Upper lobe of left lung (tissue), 6 donors: ENCODE results near the gene MEGF6. TPM values are rescaled to one million over a fixed set of nuclear protein-coding genes. Genes with fewer than 3 reads are reported as not detected.
A peak's percentile ranks its signal among the peaks of the same experiment; 100 is the strongest.
"Not testable (repeated sequence)": the region's sequence is repeated elsewhere in the genome, so short reads cannot be mapped to it uniquely, and the experiment has no call there.

Source experiments
- ATAC-seq, 2 donors: fragments of 200-7000 bp; cut with Tn5 transposase; one replicate each; pipeline ENCODE4 v1.9.1; 2022; ENCODE audit warnings: mild to moderate bottlenecking in 2 of 2, moderate library complexity in 2 of 2; ENCODE audit not compliant: low FRiP score in 2 of 2
- DNase-seq, 2 donors: peaks; one replicate each; pipeline ENCODE4 v3.0.0-alpha.2; 2019 to 2020
- H3K27ac ChIP-seq, 4 donors: fragments of 200-600 bp; sonication (generic); one replicate each; pipeline ENCODE4 v1.5.1; 2016 to 2019
- H3K27me3 ChIP-seq, 4 donors: fragments of 200-600 bp; sonication (generic); one replicate each; pipeline ENCODE4 v1.5.1; 2017 to 2019
- H3K36me3 ChIP-seq, 4 donors: fragments of 200-600 bp; sonication (generic); one replicate each; pipeline ENCODE4 v1.5.1; 2016 to 2019
- H3K4me1 ChIP-seq, 4 donors: fragments of 200-600 bp; sonication (generic); one replicate each; pipeline ENCODE4 v1.5.1; 2018 to 2019
- H3K4me3 ChIP-seq, 4 donors: fragments of 200-600 bp; sonication (generic); one replicate each; pipeline ENCODE4 v1.5.1; 2017 to 2019; ENCODE audit warnings: mild to moderate bottlenecking in 2 of 4, moderate library complexity in 1 of 4
- H3K9me3 ChIP-seq, 4 donors: fragments of 200-600 bp; sonication (generic); one replicate each; pipeline ENCODE4 v1.5.1; 2018 to 2019
- CTCF ChIP-seq, 6 experiments: fragments of 450-650 bp in 4 of 6; fragments of 200-600 bp in 2 of 6; sonication (generic) in 2 of 6; IDR thresholded peaks; one replicate each; pipeline ENCODE4 v1.5.1; 2016 to 2019; ENCODE audit warnings: antibody characterized with exemption in 6 of 6
- EP300 ChIP-seq, 4 donors: sonication (generic); formaldehyde crosslinking; IDR thresholded peaks; one replicate each; pipeline ENCODE4 v1.5.1; 2017; ENCODE audit warnings: antibody characterized with exemption in 4 of 4, control low read depth in 2 of 4
- POLR2A ChIP-seq, 4 donors: fragments of 450-650 bp; IDR thresholded peaks; one replicate each; pipeline ENCODE4 v1.5.1; 2016 to 2017; ENCODE audit warnings: antibody characterized with exemption in 4 of 4, mild to moderate bottlenecking in 2 of 4
- POLR2AphosphoS5 ChIP-seq, 2 donors: sonication (generic); formaldehyde crosslinking; IDR thresholded peaks; one replicate each; pipeline ENCODE4 v1.5.1; 2017; ENCODE audit warnings: antibody characterized with exemption in 2 of 2
- WGBS, 2 donors: methylation state at CpG; one replicate each; pipeline ENCODE4 v1.1.5; 2017 to 2018; 5-methylcytosine and 5-hydroxymethylcytosine counted together
- total RNA-seq, 6 donors: library from RNA; depleted of rRNA in 4 of 6; stranded (reverse); fragments of >200 nt in 4 of 6; gene quantifications; one replicate each; pipeline versions ENCODE4 v1.1.0 to v1.2.1, GENCODE V29; 2016 to 2021
- donor health status: DM: no; HTN: no; CAD: no; lungs with moderate emphysema.
- donor health status: DM: no; HTN: yes; CAD: no; lungs with severe emphysema.

MEGF6 gene
- total RNA-seq, 6 donors from 2014 or later, result 23.8 to 128 (median 83.5) TPM

- no peaks in the 10 kb centered on the region for H3K27me3 ChIP-seq
- ATAC-seq (no peak), DNase-seq (peak in 1 of 2 donors; percentile 61)
- TF ChIP-seq POLR2AphosphoS5 (IDR thresholded peaks at IDR 0.05) (no peak), EP300 (IDR thresholded peaks at IDR 0.05) (no peak), POLR2A (IDR thresholded peaks at IDR 0.05) (no peak), CTCF (IDR thresholded peaks at IDR 0.05) (no peak)
- H3K4me3 ChIP-seq, result no peak overlapping the region
- peaks cover 0 to 20% (median 4%) of the 10 kb centered on the region in 4 donors for H3K4me1 ChIP-seq
- no peaks in the 10 kb centered on the region for H3K36me3 ChIP-seq
- no peaks in the 10 kb centered on the region for H3K9me3 ChIP-seq
- 89 to 91% methylated on average over 19 of the region's 19 CpGs for WGBS, 2 donors
- no peak overlapping the region for H3K27ac ChIP-seq
Measured at GRCh38 chr1:3578906-3579305, 32.4 kb downstream of the MEGF6 start.

GRCh38 chr1:3578433-3578805, 32.9 kb downstream of the MEGF6 start:
- DNase-seq (no peak), ATAC-seq (no peak)
- Histone ChIP-seq H3K4me3 (no peak overlapping the region), H3K9me3 (no peaks in the 10 kb centered on the region), H3K27me3 (no peaks in the 10 kb centered on the region), H3K4me1 (peaks cover 3 to 22% (median 5%) of the 10 kb centered on the region in 4 donors), H3K36me3 (no peaks in the 10 kb centered on the region), H3K27ac (no peak overlapping the region)
- 87 to 91% methylated on average over 5 to 8 of the region's 8 CpGs for WGBS, 2 donors
- TF ChIP-seq EP300 (IDR thresholded peaks at IDR 0.05) (no peak), POLR2A (IDR thresholded peaks at IDR 0.05) (no peak)

- no peak for TF ChIP-seq POLR2AphosphoS5 (IDR thresholded peaks at IDR 0.05)
- TF ChIP-seq CTCF (IDR thresholded peaks at IDR 0.05), result no peak
- no peak for TF ChIP-seq POLR2A (IDR thresholded peaks at IDR 0.05)
- TF ChIP-seq EP300 (IDR thresholded peaks at IDR 0.05), result no peak
- DNase-seq (peak in 1 of 2 donors; percentile 65), ATAC-seq (no peak)
- H3K4me1 ChIP-seq, result peaks cover 4 to 26% (median 6%) of the 10 kb centered on the region in 4 donors
- no peaks in the 10 kb centered on the region for H3K27me3 ChIP-seq
- WGBS, 2 donors, result 81 to 91% methylated on average over 8 to 26 of the region's 27 CpGs
- H3K9me3 ChIP-seq, result no peaks in the 10 kb centered on the region
- no peak overlapping the region for H3K27ac ChIP-seq
- H3K36me3 ChIP-seq, result no peaks in the 10 kb centered on the region
- H3K4me3 ChIP-seq, result no peak overlapping the region
Measured at GRCh38 chr1:3577711-3578432, 33.4 kb downstream of the MEGF6 start.

GRCh38 chr1:3577300-3577699, 34.0 kb downstream of the MEGF6 start:
- Histone ChIP-seq H3K36me3 (no peaks in the 10 kb centered on the region), H3K4me3 (no peak overlapping the region), H3K4me1 (peaks cover 4 to 26% (median 6%) of the 10 kb centered on the region in 4 donors), H3K27ac (no peak overlapping the region), H3K27me3 (no peaks in the 10 kb centered on the region), H3K9me3 (no peaks in the 10 kb centered on the region)
- no peak for ATAC-seq
- 86 to 88% methylated on average over 7 of the region's 7 CpGs for WGBS, 2 donors
- TF ChIP-seq EP300 (IDR thresholded peaks at IDR 0.05) (peak in 1 of 4 donors; percentile 47), POLR2AphosphoS5 (IDR thresholded peaks at IDR 0.05) (peak in 1 of 2 donors; percentile 62), CTCF (IDR thresholded peaks at IDR 0.05) (no peak)
- DNase-seq, result peak in 1 of 2 donors; percentile 30

- Histone ChIP-seq H3K9me3 (no peaks in the 10 kb centered on the region), H3K4me3 (no peak overlapping the region), H3K27me3 (no peaks in the 10 kb centered on the region), H3K27ac (no peak overlapping the region), H3K36me3 (no peaks in the 10 kb centered on the region), H3K4me1 (peaks cover 4 to 22% (median 6%) of the 10 kb centered on the region in 4 donors)
- ATAC-seq (no peak), DNase-seq (peak in 1 of 2 donors; percentile 67)
- WGBS, 2 donors, result 93 to 100% methylated on average over 1 to 13 of the region's 15 CpGs
- TF ChIP-seq CTCF (IDR thresholded peaks at IDR 0.05), result no peak
- TF ChIP-seq EP300 (IDR thresholded peaks at IDR 0.05), result no peak
- TF ChIP-seq POLR2A (IDR thresholded peaks at IDR 0.05), result no peak
- no peak for TF ChIP-seq POLR2AphosphoS5 (IDR thresholded peaks at IDR 0.05)
Measured at GRCh38 chr1:3575993-3576392, 35.3 kb downstream of the MEGF6 start.

GRCh38 chr1:3575515-3575914, 35.8 kb downstream of the MEGF6 start:
- peaks cover 4 to 25% (median 9%) of the 10 kb centered on the region in 4 donors for H3K4me1 ChIP-seq
- not testable (repeated sequence) for H3K27me3 ChIP-seq, H3K4me3 ChIP-seq, H3K36me3 ChIP-seq, H3K9me3 ChIP-seq, H3K27ac ChIP-seq, ATAC-seq, DNase-seq
- WGBS, 2 donors, result 90 to 96% methylated on average over 6 of the region's 6 CpGs
